KMS-11 (cell line): ENCODE results near the gene DHODH.
"Not testable (repeated sequence)": the region's sequence is repeated elsewhere in the genome, so short reads cannot be mapped to it uniquely, and the experiment has no call there.

ENCODE experiments used
- H2AFZ ChIP-seq: fragments of 200-600 bp; sonication (generic); 2 replicates; pipeline ENCODE4 v1.6.1; 2016; ENCODE audit warnings: antibody characterized with exemption, mixed run types, low read depth
- H3K27ac ChIP-seq: fragments of 200-600 bp; sonication (generic); 2 replicates; pipeline ENCODE4 v1.6.1; 2016; ENCODE audit warnings: mild to moderate bottlenecking, mixed run types
- H3K27me3 ChIP-seq: fragments of 200-600 bp; sonication (generic); 2 replicates; pipeline ENCODE4 v1.6.1; 2017; ENCODE audit warnings: mild to moderate bottlenecking, low read depth, mixed run types, moderate library complexity; ENCODE audit not compliant: insufficient read depth
- H3K36me3 ChIP-seq: fragments of 200-600 bp; sonication (generic); 2 replicates; pipeline ENCODE4 v1.6.1; 2017; ENCODE audit warnings: mild to moderate bottlenecking, mixed run types; ENCODE audit not compliant: insufficient read depth
- H3K4me1 ChIP-seq: fragments of 200-600 bp; sonication (generic); 2 replicates; pipeline ENCODE4 v1.6.1; 2016; ENCODE audit warnings: mild to moderate bottlenecking, low read depth, mixed run types; ENCODE audit not compliant: poor library complexity, severe bottlenecking
- H3K4me2 ChIP-seq: fragments of 200-600 bp; sonication (generic); 2 replicates; pipeline ENCODE4 v1.7.0; 2016; ENCODE audit warnings: mild to moderate bottlenecking, mixed run types
- H3K4me3 ChIP-seq: fragments of 200-600 bp; sonication (generic); IDR thresholded peaks from 2 replicates; pipeline ENCODE4 v1.6.1; 2017; ENCODE audit warnings: low read depth, low read length, mixed read lengths; ENCODE audit not compliant: insufficient read depth
- H3K79me2 ChIP-seq: fragments of 200-600 bp; sonication (generic); 2 replicates; pipeline ENCODE4 v1.6.1; 2016; ENCODE audit warnings: low read depth, mixed run types; ENCODE audit not compliant: insufficient read depth
- H3K9ac ChIP-seq: fragments of 200-600 bp; sonication (generic); 2 replicates; pipeline ENCODE4 v1.6.1; 2016; ENCODE audit warnings: mild to moderate bottlenecking, mixed run types
- H4K20me1 ChIP-seq: fragments of 200-600 bp; sonication (generic); 2 replicates; pipeline ENCODE4 v1.6.1; 2016; ENCODE audit warnings: mild to moderate bottlenecking, mixed run types; ENCODE audit not compliant: insufficient read depth
- CTCF ChIP-seq: fragments of 200-600 bp; sonication (generic); conservative IDR thresholded peaks from 2 replicates; pipeline ENCODE4 v1.6.1; 2017; ENCODE audit warnings: low read depth, mild to moderate bottlenecking, antibody characterized with exemption, low read length, moderate library complexity, mixed read lengths

The DHODH gene

GRCh38 chr16:72073560-72074230 lies 65.2 kb downstream of the DHODH start:
- Histone ChIP-seq H3K36me3 (no peaks in the 10 kb centered on the region), H4K20me1 (no peaks in the 10 kb centered on the region), H3K79me2 (no peaks in the 10 kb centered on the region), H3K9ac (no peak overlapping the region), H3K4me1 (no peaks in the 10 kb centered on the region), H2AFZ (no peak overlapping the region), H3K4me3 (no peak overlapping the region), H3K27me3 (no peaks in the 10 kb centered on the region), H3K27ac (no peak overlapping the region), H3K4me2 (no peak overlapping the region)
- TF ChIP-seq CTCF, result no peak

GRCh38 chr16:72075067-72075466 lies 66.5 kb downstream of the DHODH start:
- not testable (repeated sequence) for H4K20me1 ChIP-seq, H3K9ac ChIP-seq

More at GRCh38 chr16:72075067-72075466, 66.5 kb downstream of the DHODH start:
- not testable (repeated sequence) for H3K4me3 ChIP-seq, H3K27ac ChIP-seq, H3K36me3 ChIP-seq, H3K27me3 ChIP-seq, H2AFZ ChIP-seq, H3K4me1 ChIP-seq, H3K4me2 ChIP-seq, H3K79me2 ChIP-seq
